Activated CD8-positive, alpha-beta memory T cell treated with anti-CD3 and anti-CD28 coated beads, Interleukin-2, amount 50 U/mL, for 4 hours (primary cell): Measurements from ENCODE around the gene ZNF697.
"Not testable (repeated sequence)": the region's sequence is repeated elsewhere in the genome, so short reads cannot be mapped to it uniquely, and the experiment has no call there.

ENCODE experiments used
- DNase-seq: peaks from one replicate; pipeline ENCODE4 v3.0.0-alpha.2; 2020

Gene ZNF697

GRCh38 chr1:119631086-119631432, 17.0 kb downstream of the ZNF697 start:
- DNase-seq = no peak

- no peak for DNase-seq
Observed at GRCh38 chr1:119626841-119627240, 21.2 kb downstream of the ZNF697 start.

- DNase-seq = no peak
Observed at GRCh38 chr1:119626011-119626545, 22.0 kb downstream of the ZNF697 start.

GRCh38 chr1:119623678-119624077, 24.4 kb downstream of the ZNF697 start:
- no peak for DNase-seq

GRCh38 chr1:119623193-119623515, 24.9 kb downstream of the ZNF697 start:
- no peak for DNase-seq

GRCh38 chr1:119622311-119623192, 25.5 kb downstream of the ZNF697 start:
- DNase-seq = no peak

GRCh38 chr1:119621705-119622104, 26.4 kb downstream of the ZNF697 start:
- DNase-seq = no peak

GRCh38 chr1:119617751-119618691, 30.0 kb downstream of the ZNF697 start:
- no peak for DNase-seq

- DNase-seq = not testable (repeated sequence)
Observed at GRCh38 chr1:119616748-119617147, 31.3 kb downstream of the ZNF697 start.

GRCh38 chr1:119615100-119615499, 33.0 kb downstream of the ZNF697 start:
- not testable (repeated sequence) for DNase-seq

GRCh38 chr1:119613769-119614720, 34.0 kb downstream of the ZNF697 start:
- peak; percentile 56 for DNase-seq

GRCh38 chr1:119611701-119612113, 36.4 kb downstream of the ZNF697 start:
- peak; percentile 48 for DNase-seq

GRCh38 chr1:119608816-119609215, 39.2 kb downstream of the ZNF697 start:
- not testable (repeated sequence) for DNase-seq

- DNase-seq = not testable (repeated sequence)
Observed at GRCh38 chr1:119607087-119607807, 40.8 kb downstream of the ZNF697 start.

GRCh38 chr1:119606394-119606793, 41.7 kb downstream of the ZNF697 start:
- no peak for DNase-seq

- DNase-seq = no peak
Observed at GRCh38 chr1:119605686-119606085, 42.4 kb downstream of the ZNF697 start.

- DNase-seq = not testable (repeated sequence)
Observed at GRCh38 chr1:119605080-119605479, 43.0 kb downstream of the ZNF697 start.

- no peak for DNase-seq
Observed at GRCh38 chr1:119603695-119604094, 44.4 kb downstream of the ZNF697 start.

- not testable (repeated sequence) for DNase-seq
Observed at GRCh38 chr1:119603241-119603640, 44.8 kb downstream of the ZNF697 start.

GRCh38 chr1:119602789-119603188, 45.3 kb downstream of the ZNF697 start:
- not testable (repeated sequence) for DNase-seq

GRCh38 chr1:119602169-119602568, 45.9 kb downstream of the ZNF697 start:
- no peak for DNase-seq

GRCh38 chr1:119600976-119601375, 47.1 kb downstream of the ZNF697 start:
- no peak for DNase-seq
